ENCODE measurements around the gene CHAT.

Gene CHAT

DNA sequence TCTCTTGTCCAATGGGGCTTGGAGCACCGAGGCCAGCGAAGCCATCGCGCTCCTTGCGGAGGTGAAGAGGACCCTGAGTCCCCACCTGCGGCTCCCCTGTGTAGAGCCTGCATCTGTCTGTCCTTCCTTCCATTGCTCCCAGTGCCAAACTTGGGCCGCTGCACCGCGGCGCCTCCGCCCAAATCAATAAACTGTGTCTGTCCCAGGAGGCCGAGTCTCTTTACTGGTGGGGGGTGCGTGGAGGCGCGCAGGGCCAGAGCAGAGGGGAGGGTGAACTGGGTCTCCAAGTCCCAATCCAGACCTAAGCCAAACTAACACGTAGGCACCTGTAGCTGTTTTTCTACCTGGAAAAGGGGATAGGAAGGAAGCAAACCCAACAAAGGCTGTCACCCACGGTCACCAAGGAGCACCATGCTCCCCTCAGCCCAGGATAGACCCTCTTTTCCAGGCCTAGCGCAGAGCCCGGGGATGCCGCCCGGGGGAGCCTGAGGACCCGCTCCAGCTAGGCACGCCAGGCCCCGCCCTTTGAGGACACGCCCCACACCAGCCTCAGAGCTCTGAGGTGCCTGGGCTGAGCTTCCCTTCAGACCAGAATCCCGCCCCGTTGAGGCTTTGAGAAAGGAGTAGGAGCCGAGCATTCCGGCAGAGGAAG, 1.2 kb upstream of the CHAT start:
- DNase-seq (ENCODE audit: low read depth in 2 of 2) = no peak

DNA sequence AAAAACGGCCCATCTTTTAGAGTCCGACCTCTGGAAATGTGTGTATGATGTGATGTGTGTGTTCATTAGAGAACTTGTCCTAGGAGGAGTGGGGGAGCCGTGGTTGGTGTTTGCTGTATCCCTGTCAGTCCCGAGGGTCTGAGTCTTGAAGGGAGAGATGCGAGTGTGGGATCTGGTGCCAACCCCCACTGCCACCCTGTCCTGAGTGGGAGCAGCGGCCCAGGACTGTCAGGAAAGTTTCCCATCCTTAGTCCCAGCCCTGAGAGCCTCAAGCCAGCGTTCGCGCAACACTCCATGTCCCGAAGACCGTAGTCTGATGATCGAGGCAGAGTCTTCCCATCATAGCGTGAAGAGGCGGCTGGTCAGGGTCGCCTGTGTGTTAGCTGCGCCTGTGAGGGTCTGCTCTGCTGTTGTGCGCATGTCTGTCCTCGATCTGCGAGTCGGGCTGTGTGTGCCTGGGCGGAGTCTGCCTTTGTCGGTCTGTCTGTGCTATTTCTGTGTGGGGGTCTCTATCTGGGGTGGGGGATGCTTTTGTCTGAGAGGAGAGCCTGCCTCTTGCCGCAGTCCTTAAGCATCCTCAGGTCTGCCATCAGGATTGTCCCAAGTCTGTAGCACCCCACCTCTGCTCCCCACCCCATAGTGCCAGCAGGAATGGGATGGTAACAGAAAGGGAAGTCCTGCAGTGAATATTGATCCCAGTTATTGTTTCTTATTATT, 514 bp upstream of the CHAT start:
- no peak for DNase-seq (ENCODE audit: low read depth in 2 of 2)

DNA sequence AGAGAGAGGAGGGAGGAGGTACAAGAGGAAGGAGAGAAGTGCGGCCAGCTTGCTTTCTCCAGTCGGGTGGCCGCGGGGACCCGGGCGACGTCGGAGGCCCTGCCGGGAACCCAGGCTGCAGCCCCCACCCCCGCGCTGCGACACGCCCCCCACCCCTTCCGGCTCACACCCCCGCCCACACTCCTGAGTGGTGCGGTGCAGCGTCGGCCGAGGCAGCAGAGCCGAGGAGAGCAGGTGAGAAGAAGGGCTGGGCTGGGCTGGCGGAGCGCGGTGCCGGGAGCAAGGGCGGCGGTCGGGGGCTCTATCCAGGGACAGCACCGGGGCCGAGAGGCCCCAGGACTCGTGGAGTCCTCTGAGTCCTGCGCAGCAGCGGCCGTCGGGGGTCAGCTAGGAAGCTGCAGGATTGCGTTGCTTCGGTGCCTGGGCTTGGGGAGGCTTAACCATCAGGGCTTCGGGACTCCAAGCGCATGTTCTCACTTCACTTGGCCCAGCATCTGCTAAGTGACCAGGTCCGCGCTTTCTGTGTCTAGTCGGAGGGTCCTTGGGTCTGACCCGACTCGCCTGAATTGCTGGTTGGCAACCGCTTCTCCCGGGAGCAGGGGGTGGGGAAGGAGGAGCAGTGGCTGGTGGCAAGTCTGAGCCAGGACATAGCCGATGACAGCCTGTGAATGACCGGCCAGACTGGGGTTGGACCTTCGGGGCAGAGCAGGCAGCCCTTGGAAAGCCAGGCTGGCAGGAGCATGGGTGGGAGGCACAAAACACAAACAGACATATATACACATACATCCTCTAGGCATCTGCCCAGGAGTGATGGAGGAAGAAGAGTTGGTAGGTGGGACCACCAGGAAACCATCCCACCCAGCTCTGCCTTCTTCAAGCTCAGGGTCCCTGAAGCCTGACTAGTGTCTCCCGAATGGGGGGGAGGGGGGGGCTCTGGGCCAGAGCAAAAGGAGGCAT, 683 bp downstream of the CHAT start:
- no peak for DNase-seq (ENCODE audit: low read depth in 2 of 2)

DNA sequence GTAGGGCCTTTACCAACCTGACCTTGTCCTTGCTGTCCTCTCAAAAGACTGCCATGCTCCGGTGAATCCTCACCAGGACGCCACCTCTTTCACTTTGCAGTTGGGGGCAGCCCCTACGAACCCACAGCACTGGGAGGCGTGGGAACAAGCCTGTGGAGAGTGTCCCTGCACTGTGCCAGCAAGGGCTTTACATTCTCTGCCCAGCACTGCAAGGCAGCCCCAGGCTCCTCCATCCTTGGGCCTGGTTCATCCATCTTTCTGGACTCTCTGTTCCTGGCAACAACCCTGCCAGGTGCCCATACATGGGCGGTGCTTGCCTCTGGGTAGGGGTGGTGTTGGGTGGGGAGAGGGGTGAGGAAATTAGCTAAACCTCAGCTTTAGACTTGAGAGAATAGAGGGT, 1.4 kb downstream of the CHAT start:
- no peak for DNase-seq (ENCODE audit: low read depth in 2 of 2)

DNA sequence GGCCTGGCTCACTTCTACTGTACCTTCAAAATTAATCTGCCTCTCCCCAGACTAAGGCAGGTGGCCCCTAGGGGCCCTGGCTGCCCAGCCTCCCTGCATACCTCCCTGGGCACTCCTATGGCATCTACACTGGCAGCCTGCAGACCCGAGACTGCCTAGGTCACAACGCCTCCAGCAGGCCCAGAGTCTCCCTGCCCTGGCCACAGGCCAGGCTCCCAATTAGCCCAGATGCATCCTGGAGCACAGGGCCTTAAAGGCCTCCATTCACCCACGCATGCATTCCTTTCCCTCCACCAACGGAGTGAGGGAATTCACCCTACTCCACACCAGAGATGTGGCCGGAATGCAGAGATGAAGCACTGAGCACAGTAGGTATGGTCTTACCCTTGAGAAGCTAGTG, 1.9 kb downstream of the CHAT start:
- no peak for DNase-seq (ENCODE audit: low read depth in 2 of 2)

DNA sequence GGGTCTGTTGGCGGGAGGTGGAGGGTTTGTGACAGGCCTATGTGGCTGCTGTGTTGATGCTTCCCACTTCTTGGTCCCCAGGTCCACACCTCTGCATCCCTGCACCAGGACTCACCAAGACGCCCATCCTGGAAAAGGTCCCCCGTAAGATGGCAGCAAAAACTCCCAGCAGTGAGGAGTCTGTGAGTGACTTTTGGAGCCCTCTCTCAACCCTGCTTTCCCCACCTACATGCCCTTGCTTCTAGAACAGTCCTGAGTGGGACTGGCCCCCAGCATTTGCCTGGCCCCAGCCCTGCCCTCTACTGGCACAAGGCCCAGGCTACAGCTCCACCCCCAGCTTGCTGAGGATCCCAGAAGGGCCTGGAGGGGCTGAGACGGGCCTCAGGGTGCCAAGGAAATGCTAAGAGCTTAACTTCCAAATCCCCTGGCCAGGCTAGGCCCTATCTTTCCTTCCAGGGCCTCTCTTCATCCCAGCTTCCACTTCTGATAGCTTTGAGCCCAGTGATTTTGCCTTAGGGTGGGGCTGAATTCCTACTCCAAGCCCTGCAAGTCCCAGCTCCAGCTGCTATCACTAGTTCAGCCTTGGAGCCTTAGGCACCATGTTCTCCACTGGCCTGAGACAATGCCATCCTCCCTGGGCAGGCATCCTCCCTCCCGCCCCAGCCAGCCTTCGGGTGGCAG, 2.7 kb downstream of the CHAT start:
- DNase-seq (ENCODE audit: low read depth in 2 of 2) = no peak

DNA sequence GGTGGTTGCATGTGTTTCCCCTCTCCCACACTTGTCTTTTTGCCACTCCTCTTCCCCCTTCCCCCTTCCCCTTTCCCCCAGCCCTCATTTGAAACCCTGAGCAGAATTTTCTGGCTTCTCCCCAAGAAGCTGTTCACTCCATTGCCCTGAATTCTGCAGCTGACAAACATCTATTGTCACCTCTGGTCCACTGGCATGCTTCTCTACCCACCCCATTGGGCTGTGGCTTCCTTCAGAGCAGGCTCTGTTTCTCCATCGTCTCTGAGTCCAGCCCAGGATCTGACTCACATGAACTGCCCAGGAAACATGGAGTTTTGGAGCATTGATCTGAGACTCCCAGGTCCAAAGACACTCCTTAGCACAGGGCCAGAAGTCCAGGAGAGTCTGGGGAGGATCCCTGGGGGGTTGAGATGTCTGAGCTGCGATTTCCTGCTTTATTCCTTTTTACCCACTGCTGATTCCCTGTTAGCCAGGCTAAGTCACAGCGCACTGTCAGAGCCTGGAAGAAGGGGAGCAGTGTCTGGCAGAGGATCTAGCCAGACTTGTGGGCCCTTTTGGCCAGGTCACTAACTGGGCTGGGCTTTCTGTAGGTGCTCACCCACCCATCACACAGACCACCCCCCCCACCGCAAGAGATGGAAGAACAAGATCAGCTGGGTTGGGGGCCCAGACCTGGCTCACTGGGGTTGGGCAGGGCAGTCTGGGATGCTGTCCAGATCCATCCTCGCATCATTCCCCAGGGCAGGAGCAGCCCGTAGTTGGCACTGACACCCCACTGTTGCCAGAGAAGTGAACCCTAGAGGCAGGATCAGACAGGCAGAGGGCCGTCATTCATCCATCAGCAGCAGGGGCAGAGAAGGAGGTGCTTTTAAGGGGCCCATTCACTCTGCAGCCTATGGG, 3.5 kb downstream of the CHAT start:
- DNase-seq (ENCODE audit: low read depth in 2 of 2) = no peak

DNA sequence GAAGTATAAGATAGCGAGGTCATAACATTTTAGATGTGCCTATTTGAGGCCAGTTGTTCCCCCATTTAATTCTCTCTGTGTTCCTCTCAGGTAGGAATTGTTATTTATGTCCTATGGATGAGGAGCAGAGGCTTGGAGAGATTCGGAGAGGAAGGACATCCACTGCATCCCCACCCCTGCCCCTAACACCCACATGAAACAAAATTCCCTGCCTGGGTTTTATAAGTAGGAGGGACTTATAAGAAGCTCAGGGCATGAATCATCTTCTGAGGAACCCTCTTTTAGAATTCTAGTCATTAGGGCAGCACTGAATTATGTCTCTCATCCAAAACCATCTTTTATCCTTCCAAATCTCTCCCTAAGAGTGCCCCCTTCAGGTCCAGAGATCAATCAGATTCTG, 5.0 kb downstream of the CHAT start:
- DNase-seq (ENCODE audit: low read depth in 2 of 2) = no peak

DNA sequence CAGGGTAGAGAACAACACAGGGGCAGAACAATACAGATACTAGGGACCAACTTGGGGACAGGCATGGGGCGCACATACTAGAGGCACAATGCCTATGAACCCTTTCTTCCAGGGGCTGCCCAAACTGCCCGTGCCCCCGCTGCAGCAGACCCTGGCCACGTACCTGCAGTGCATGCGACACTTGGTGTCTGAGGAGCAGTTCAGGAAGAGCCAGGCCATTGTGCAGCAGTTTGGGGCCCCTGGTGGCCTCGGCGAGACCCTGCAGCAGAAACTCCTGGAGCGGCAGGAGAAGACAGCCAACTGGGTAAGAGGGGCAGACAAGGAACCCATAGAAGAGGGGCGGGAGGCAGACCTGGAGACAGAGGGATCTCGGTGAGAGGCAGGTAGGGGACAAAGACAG, 5.8 kb downstream of the CHAT start:
- DNase-seq (ENCODE audit: low read depth in 2 of 2) = no peak

DNA sequence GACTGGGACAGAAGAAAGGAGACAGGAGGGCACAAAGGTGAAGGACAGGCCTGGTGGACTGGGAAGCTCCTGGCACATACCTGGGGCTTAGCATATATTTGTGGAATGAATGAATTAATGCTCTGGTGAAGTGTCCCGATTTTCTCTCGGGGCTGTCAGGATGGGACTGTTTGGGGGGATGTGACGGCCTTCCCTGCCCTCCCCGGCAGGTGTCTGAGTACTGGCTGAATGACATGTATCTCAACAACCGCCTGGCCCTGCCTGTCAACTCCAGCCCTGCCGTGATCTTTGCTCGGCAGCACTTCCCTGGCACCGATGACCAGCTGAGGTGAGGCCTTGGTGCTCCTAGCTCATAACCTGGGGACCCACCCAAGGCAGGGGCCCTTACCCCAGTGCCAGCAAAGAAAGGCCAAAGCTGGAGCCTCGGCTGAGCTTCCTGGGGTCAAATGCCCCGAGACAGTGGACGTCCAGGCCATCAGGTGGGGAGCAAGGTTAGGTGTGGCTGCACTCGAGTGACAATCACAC, 6.5 kb downstream of the CHAT start:
- DNase-seq (ENCODE audit: low read depth in 2 of 2) = no peak

DNA sequence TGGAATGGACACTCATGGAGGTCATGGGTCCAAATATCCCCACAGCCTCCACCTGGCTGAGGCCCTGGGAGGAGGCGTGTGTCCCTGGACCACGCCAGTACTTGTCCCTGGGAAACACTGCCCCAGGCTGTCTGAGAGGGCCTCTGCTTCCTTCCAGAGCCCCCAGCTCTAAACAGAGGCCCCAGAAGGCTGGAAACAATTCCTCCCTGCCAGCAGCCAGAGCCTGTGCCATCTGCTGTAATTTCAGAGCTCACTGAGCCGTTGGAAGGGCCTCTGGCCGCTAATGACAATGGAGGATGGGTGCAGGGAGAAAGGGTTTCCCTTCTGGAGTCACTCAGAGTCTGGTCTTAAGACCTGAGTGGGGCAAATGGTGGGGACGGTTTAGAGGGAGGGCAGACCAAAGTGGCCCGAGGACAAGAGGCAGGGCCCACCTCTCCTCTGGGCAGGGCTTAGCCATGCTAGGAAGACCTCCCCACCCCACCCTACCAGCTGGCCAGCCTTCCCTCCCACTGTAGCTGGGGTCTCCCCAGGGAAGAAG, 7.1 kb downstream of the CHAT start:
- DNase-seq (ENCODE audit: low read depth in 2 of 2) = no peak

DNA sequence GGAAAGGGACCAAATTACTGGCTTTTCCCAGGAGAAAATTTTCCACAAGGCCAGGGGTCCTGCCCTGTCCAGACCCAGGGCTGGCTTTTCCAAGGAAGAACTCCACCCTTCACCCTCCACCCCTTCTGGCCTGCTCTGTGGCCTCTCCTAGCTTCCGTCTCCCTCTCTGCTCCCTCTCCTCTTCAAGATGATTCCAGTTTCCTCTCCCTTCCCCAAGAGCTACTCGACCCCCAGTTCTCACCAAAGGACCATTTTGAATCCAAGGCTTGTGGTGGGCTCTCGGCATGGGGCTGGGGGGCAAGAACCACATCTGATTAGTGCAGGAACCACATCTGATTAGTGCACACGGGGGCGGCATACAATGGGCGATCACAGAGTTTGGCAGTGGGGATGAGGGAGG, 7.7 kb downstream of the CHAT start:
- no peak for DNase-seq (ENCODE audit: low read depth in 2 of 2)

DNA sequence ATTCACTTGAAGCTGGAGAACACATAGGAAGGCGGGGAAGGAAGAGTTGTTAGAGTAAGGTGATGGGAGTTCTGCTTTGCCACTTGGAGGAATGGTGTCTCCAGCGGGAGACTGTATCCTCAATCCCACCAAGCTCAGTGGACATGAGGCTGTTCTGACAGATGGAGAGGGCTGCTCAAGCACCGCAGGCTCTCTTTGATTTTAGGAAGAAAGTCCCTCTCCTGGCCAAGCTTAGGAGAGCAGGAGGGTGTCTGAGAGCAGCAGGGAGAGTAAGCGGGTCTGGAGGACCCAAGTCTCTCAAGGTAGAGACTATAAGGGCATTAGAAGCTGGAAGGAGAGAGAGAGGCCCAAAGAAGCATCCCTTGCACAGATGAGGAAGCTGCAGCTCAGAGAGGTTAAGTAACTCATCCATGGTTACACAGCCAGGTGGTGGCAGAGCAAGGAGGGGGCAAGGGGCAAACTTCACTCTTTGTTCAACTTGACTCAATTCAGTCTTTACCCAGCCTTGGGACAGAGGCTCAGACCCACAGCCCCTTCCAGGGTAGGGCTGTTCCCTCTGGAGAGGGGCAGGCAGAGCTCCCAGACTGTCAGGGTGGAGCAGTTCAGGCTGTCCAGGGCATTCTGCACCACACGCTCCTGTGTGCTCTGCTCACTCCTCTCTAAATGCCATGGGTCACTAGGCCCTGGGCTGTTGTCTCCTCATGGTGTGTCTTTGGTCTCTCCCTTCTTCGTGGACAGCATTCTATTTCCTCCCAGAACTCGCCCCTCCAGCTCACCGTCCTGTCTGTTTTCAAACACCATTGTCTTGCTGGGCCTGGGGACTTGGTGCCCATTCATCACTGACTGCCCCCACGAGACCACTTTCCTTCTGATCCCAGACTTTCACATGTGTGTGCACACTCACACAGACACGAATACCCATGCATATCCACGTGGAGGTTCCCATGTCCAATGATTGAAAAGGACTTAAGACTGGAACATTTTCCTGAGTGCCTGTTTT, 8.9 kb downstream of the CHAT start:
- no peak for DNase-seq (ENCODE audit: low read depth in 2 of 2)

DNA sequence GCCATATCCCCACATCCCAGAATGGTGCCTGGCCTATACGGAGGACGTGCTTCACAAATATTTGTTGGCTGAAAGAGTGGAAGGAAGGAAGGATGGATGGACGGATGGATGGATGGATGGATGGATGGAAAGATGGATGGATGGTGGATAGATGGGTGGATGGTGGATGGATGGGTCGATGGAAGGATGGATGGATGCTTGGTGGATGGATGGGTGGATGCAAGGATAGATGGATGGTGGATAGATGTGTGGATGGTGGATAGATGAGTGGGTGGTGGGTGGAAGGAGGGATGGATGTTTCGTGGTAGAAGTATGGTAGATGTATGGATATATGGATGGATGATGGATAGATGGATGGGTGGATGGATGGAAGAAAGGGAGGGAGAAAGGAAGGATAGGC, 10.8 kb downstream of the CHAT start:
- DNase-seq (ENCODE audit: low read depth in 2 of 2) = no peak

DNA sequence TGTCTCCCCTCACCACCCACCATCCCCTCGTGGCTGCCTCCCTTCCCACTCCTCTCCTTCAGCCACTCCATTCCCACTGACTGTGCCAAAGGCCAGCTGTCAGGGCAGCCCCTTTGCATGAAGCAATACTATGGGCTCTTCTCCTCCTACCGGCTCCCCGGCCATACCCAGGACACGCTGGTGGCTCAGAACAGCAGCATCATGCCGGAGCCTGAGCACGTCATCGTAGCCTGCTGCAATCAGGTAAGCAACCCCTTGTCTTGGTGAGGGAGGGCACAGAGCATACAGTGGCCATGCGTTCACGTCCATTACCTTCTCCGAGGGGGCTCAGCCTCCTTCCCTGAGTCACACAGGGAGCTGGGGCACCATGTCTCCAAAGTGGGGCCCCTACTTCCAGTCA, 11.6 kb downstream of the CHAT start:
- DNase-seq (ENCODE audit: low read depth in 2 of 2) = no peak

DNA sequence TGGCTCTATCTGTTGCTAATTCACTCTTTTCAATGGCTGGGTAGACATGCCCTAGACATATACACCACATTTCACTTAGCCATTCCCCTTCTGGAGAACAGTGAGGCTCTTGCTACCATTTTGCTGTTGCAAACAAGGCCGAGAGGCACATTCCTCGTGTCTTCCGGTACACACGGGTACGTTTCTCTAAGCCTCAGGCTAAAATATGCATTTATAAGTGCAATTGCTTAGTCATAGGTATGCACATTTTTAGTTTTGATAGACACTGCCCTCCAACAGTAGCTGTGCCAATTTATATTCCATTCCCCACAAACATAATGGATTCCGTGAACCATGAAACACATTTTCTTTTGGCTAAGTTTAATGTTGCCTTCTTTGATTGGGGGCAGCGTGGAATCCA, 13.2 kb downstream of the CHAT start:
- DNase-seq (ENCODE audit: low read depth in 2 of 2) = no peak

DNA sequence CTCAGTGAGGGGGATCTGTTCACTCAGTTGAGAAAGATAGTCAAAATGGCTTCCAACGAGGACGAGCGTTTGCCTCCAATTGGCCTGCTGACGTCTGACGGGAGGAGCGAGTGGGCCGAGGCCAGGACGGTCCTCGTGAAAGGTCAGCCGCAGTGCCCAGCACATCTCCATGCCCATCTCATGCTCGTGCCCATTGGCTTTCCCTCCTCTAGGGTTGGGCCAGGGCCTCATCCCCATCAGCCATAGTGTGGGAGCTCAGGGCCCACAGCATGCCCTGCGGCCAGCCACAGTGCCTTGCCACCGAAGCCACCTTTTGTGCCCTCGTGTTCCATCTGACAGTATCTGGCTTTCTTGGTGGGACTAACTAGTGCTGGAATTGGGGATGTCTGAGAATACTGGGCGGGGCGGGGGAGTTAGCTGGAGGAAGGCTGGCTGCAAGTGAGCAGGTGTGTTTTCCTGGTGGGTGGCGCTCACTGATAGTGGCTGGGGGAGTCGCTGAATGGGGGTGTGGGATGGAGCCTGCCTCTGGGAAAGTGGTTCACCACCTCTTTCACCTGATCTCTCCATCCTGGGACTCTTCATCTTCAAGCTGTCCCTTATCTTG, 13.9 kb downstream of the CHAT start:
- DNase-seq (ENCODE audit: low read depth in 2 of 2) = no peak

DNA sequence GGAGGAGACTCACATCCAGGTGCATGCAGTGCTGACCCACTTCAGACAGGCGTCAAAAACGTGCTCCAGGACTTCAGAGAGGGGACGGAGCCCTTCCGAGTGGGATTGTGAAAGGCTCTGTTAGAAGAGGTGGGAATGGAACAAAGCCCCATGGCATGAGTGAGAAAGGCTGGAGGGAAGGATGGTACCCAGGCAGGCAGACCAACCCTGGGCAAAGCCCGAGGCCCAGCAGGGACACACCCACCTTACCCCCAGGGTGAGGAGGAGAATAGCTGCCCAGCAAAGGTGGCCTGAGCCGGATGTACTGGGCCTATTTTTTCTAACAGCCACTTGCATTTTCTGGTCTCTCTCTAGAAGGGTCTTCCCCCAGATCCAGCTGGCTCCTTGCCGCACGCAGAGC, 14.8 kb downstream of the CHAT start:
- DNase-seq (ENCODE audit: low read depth in 2 of 2) = no peak

DNA sequence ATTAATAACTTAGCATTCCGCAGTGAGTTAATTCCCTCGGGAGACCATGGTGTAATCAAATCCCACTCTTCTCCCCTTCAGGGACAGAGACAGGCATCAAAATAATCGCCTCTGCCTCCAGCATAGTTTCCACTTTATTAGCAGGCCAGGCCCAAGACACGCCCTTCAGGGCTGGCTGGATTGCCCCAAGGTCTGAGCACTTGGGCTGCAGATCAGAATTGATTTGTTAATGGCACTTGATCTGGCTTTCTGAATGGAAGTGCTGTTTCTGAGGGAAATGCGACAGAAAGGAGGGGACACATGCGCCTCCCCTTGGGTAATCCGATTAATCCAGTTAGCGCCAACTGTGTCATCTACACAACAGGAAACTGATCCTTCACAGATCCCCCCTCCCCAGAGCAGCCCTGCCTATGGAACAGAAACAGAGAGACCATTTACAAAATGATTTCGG, 15.6 kb downstream of the CHAT start:
- no peak for DNase-seq (ENCODE audit: low read depth in 2 of 2)
